ENCODE data around the gene SYT2. TPM values are rescaled to one million over a fixed set of nuclear protein-coding genes. Genes with fewer than 3 reads are reported as not detected.

The SYT2 gene
- total RNA-seq, 1 experiment from 2014 or later = not detected

- RAD21 ChIA-PET (ENCODE audit: low non-redundant PET in 1 of 2, low total read pairs in 2 of 2, uncharacterized antibody in 2 of 2, unreplicated experiment in 2 of 2) = interaction anchor here (0.9 to 1.8 kb wide), 3 partner anchors 14 to 120 kb away, joined by 3 to 5 read pairs (median 4); no protein-coding TSS in a partner anchor
- H3K9ac ChIP-seq (ENCODE audit: low read length) = no peak overlapping the region
- no peak overlapping the region for H3K27ac ChIP-seq (ENCODE audit: low read depth, low read length)
- no peaks in the 10 kb centered on the region for H3K27me3 ChIP-seq (ENCODE audit: insufficient read depth, low read length)
- peaks cover 0 to 8% of the 10 kb centered on the region in 2 experiments; a peak in 1 of 4 replicates for H3K4me1 ChIP-seq (ENCODE audit: control insufficient read depth in 1 of 2, insufficient read depth in 2 of 2, low read length in 2 of 2)
- intact Hi-C loops (cut with micrococcal nuclease) = loop anchor here (1.0 kb wide), 3 partner anchors 99 to 136 kb away; no protein-coding TSS in a partner anchor
- peak; percentile 99 for ATAC-seq
- no peaks in the 10 kb centered on the region for H3K36me3 ChIP-seq (ENCODE audit: control insufficient read depth in 1 of 2, insufficient read depth in 2 of 2, low read length in 2 of 2)
- peak; percentile 34 for DNase-seq (ENCODE audit: low read depth, low spot score)
- no peaks in the 10 kb centered on the region for H4K20me1 ChIP-seq (ENCODE audit: insufficient read depth)
- peak overlapping the region; percentile 12; the same call in 1 of the 2 replicates for H3K4me2 ChIP-seq (ENCODE audit: low read length)
- peak; percentile 76 to 87 (median 81) for TF ChIP-seq CTCF (IDR thresholded peaks at IDR 0.05 in 2 of 3, conservative IDR thresholded peaks at IDR 0.05 in 1 of 3; ENCODE audit: borderline replicate concordance in 1 of 3, insufficient read depth in 1 of 3, low read depth in 2 of 3, low read length in 2 of 3)
- peak; percentile 94 for TF ChIP-seq RAD21 (IDR thresholded peaks at IDR 0.05; ENCODE audit: low read depth)
- TF ChIP-seq FOSL1 (IDR thresholded peaks at IDR 0.05; ENCODE audit: low read depth) = no peak
- TF ChIP-seq EGR1 (IDR thresholded peaks at IDR 0.05; ENCODE audit: low read depth) = peak; percentile 87
- no peak overlapping the region for H2AFZ ChIP-seq (ENCODE audit: low read depth, low read length, poor library complexity, severe bottlenecking)
- no peaks in the 10 kb centered on the region for H3K79me2 ChIP-seq (ENCODE audit: insufficient read depth, low read length)
- no TSS peak for BruUV-seq (replicated peaks)
- H3K4me3 ChIP-seq (replicated peaks in 1 of 2; ENCODE audit: low read depth in 1 of 2, low read length in 2 of 2) = no peak overlapping the region
- H3K9me2 ChIP-seq (ENCODE audit: insufficient read depth) = no peaks in the 10 kb centered on the region
- POLR2A ChIA-PET = no interaction called here
- CTCF ChIA-PET = interaction anchor here (0.7 to 1.6 kb wide), 11 partner anchors 13 to 445 kb away, joined by 3 to 14 read pairs (median 4); no protein-coding TSS in a partner anchor
- no peaks in the 10 kb centered on the region for H3K9me3 ChIP-seq (ENCODE audit: control insufficient read depth in 1 of 2, insufficient read depth in 1 of 2, low read depth in 1 of 2, low read length in 2 of 2)
Measured at GRCh38 chr1:202599669-202600431, 110.4 kb downstream of the SYT2 start.

GRCh38 chr1:202597090-202597761, 113.0 kb downstream of the SYT2 start:
- ChIA-PET POLR2A (no interaction called here), CTCF (no interaction called here), RAD21 (ENCODE audit: low non-redundant PET in 1 of 2, low total read pairs in 2 of 2, uncharacterized antibody in 2 of 2, unreplicated experiment in 2 of 2) (no interaction called here)
- intact Hi-C loops (cut with micrococcal nuclease) = no loop called here
- Histone ChIP-seq H3K4me3 (replicated peaks in 1 of 2; ENCODE audit: low read depth in 1 of 2, low read length in 2 of 2) (no peak overlapping the region), H3K27me3 (ENCODE audit: insufficient read depth, low read length) (no peaks in the 10 kb centered on the region), H3K9me2 (ENCODE audit: insufficient read depth) (no peaks in the 10 kb centered on the region), H3K36me3 (ENCODE audit: control insufficient read depth in 1 of 2, insufficient read depth in 2 of 2, low read length in 2 of 2) (no peaks in the 10 kb centered on the region), H3K9me3 (ENCODE audit: control insufficient read depth in 1 of 2, insufficient read depth in 1 of 2, low read depth in 1 of 2, low read length in 2 of 2) (no peaks in the 10 kb centered on the region), H3K9ac (ENCODE audit: low read length) (no peak overlapping the region), H2AFZ (ENCODE audit: low read depth, low read length, poor library complexity, severe bottlenecking) (no peak overlapping the region), H3K27ac (ENCODE audit: low read depth, low read length) (no peak overlapping the region), H4K20me1 (ENCODE audit: insufficient read depth) (no peaks in the 10 kb centered on the region), H3K4me1 (ENCODE audit: control insufficient read depth in 1 of 2, insufficient read depth in 2 of 2, low read length in 2 of 2) (peaks cover 3 to 29% of the 10 kb centered on the region in 2 experiments; a peak in 2 of 4 replicates), H3K79me2 (ENCODE audit: insufficient read depth, low read length) (no peaks in the 10 kb centered on the region), H3K4me2 (ENCODE audit: low read length) (no peak overlapping the region)
- DNase-seq (ENCODE audit: low read depth, low spot score) (no peak), ATAC-seq (no peak)
- BruUV-seq (replicated peaks) = no TSS peak
- TF ChIP-seq YY1 (IDR thresholded peaks at IDR 0.05; ENCODE audit: extremely low read depth, insufficient replicate concordance, low read depth, low read length) (no peak), FOSL1 (IDR thresholded peaks at IDR 0.05; ENCODE audit: low read depth) (no peak), ZBTB33 (IDR thresholded peaks at IDR 0.05; ENCODE audit: extremely low read depth, insufficient replicate concordance, low read length) (no peak), JUND (IDR thresholded peaks at IDR 0.05) (no peak), MAX (IDR thresholded peaks at IDR 0.05) (no peak), EZH2 (IDR thresholded peaks at IDR 0.05) (no peak), CBX3 (IDR thresholded peaks at IDR 0.05; ENCODE audit: low read depth) (no peak), CEBPB (IDR thresholded peaks at IDR 0.05; ENCODE audit: low read depth) (no peak), TCF7L2 (IDR thresholded peaks at IDR 0.05; ENCODE audit: borderline replicate concordance, extremely low read depth, insufficient read depth, insufficient read length) (no peak)
